AG09309 (cell line): Measurements from ENCODE around the gene PLEKHA4.
"Not testable (repeated sequence)": the region's sequence is repeated elsewhere in the genome, so short reads cannot be mapped to it uniquely, and the experiment has no call there.

Experiments used
- DNase-seq: peaks from one replicate; pipeline ENCODE4 v3.0.0-alpha.2; 2010; ENCODE audit warnings: low read depth
- H3K4me3 ChIP-seq: 2 replicates; pipeline ENCODE4 v1.5.1; 2011; ENCODE audit warnings: mild to moderate bottlenecking, low read depth, low read length, moderate library complexity; ENCODE audit not compliant: control insufficient read depth
- TF ChIP-seq, protein P1 (sequence below): IDR thresholded peaks from 2 replicates; pipeline ENCODE4 v1.5.1; 2011; ENCODE audit warnings: mild to moderate bottlenecking, low read depth, low read length, inconsistent platforms; ENCODE audit not compliant: insufficient read depth, control insufficient read depth; ENCODE audit errors: missing control alignments

Gene PLEKHA4

DNA sequence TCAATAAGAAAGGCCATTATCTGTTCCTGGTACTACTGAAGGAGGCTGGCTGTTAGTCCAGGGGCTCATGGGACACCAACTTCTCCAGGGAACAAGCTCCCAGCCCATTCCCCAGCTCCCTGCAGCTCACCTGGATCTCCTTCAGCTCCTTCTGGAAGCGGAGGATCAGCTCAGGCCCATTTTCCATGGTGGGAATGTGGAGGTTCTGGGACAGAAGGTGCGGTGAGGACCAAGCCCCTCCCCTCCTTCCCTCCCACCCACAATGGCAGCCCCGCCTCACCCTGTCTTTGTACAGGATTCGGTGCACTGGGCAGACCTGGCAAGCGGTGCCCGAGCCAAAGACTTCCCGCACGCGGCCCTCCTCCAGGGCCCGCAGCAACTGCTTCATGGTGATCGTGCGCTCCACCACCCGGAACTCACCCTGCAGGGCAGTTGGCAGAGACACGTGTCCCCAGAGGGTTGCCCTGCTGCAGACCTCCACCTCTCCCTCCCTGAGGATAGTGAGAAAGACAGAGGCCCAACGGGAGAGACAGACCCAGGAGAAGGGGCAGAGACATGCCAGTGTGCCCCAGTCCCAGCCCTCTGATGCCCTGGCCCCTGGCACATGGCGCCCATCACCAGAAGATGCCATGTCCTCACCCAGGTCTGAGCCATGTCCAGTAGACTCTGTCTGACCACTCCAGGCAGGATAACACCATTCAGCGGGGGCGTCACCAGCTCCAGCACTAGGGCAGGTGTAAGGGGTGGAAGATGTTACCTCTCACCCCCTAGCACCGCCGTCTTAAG lies 71.9 kb downstream of the PLEKHA4 start:
- no peak for DNase-seq
- TF ChIP-seq, protein P1, sequence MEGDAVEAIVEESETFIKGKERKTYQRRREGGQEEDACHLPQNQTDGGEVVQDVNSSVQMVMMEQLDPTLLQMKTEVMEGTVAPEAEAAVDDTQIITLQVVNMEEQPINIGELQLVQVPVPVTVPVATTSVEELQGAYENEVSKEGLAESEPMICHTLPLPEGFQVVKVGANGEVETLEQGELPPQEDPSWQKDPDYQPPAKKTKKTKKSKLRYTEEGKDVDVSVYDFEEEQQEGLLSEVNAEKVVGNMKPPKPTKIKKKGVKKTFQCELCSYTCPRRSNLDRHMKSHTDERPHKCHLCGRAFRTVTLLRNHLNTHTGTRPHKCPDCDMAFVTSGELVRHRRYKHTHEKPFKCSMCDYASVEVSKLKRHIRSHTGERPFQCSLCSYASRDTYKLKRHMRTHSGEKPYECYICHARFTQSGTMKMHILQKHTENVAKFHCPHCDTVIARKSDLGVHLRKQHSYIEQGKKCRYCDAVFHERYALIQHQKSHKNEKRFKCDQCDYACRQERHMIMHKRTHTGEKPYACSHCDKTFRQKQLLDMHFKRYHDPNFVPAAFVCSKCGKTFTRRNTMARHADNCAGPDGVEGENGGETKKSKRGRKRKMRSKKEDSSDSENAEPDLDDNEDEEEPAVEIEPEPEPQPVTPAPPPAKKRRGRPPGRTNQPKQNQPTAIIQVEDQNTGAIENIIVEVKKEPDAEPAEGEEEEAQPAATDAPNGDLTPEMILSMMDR, result no peak

DNA sequence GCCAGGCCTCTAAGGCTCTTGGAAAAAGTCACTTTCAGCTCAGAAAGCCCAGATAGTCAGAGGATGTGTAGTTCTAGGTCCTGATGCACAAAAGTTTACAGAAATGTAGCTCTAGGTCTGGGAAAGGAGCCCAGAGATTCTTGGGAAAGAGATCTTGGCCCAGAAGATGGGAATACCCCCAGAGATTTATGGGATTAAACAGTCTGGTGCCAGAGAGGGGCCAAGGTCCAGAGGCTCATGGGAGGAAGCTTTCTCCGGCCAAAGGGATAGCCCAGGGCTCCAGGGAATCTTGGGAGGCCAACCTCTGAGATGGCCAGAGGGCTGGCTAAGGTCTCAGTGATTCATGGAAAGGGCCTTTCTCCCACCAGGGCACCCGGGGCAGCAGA lies 72.7 kb downstream of the PLEKHA4 start:
- TF ChIP-seq, protein P1, result no peak
- H3K4me3 ChIP-seq, result no peak overlapping the region
- peak; percentile 42 for DNase-seq

More for the DNA sequence above, 71.9 kb downstream of the PLEKHA4 start:
- H3K4me3 ChIP-seq, result no peak overlapping the region

DNA sequence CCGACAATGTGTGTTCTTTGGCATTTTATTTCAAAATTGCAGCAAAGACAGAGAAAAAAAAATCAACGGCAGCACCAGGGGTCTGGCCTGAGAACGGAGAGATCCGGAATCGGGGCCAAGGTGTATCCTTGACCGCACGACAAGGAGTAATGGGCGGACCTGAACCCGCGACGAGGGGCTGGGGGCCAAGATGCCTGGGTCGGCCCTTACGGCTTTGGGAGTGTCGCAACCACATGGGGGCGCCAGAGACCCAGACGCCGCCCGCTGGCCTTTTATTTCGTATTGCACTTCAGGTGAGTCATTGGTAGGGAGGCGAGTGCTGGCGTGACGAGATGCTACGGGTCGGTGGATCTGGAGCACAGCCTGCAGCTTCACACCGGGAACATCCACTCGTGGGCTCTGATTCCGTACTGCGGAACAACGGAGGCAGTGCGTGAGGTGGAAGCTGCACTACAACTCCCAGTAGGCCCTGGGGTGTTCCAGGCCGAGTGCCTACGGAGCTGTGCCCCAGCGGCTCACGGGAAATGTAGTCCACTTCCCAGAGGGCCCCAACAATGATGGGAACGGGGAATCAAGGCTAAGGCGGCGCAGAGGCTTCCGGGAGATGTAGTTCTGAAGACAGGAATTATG lies 73.2 kb downstream of the PLEKHA4 start:
- peak; percentile 71 for DNase-seq
- TF ChIP-seq, protein P1, result peak; percentile 96
- H3K4me3 ChIP-seq, result peak overlapping the region; percentile 52

DNA sequence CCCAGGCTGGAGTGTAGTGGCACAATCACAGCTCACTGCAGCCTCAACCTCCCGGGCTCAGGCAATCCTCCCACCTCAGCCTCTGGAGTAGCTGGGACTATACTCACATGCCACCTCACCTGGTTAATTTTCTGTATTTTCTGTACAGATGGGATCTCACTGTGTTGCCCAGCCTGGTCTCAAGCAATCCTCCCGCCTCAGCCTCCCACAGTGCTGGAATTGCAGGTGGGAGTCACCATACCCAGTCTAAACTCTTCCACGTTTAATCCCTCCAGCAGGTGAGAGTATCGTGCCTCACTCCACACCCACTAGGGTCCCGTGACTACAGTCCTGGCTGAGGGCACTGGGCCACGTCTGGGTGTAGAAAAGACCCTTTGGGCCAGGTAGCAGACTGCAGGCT lies 74.1 kb downstream of the PLEKHA4 start:
- no peak overlapping the region for H3K4me3 ChIP-seq
- DNase-seq, result no peak
- TF ChIP-seq, protein P1, result no peak

DNA sequence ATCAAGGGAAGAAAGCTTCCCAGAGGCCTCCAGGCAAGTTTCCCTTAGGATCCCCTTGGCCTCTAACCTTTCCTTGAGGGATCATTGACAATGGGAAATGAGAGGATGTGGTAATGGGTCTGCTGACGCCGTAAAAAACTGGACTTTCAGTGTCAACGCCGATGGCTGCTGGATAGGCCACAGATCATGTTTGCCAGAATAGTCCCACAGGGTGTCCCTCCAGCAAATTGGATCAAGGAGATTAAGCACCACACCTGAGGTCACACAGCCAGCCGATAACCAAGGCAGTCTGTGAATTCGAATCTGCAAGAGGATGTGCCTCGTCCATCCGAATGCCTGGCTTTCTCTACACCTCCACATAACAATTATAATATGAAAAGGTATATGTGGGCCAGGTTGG lies 75.1 kb downstream of the PLEKHA4 start:
- H3K4me3 ChIP-seq, result no peak overlapping the region
- DNase-seq, result no peak
- TF ChIP-seq, protein P1, result no peak

DNA sequence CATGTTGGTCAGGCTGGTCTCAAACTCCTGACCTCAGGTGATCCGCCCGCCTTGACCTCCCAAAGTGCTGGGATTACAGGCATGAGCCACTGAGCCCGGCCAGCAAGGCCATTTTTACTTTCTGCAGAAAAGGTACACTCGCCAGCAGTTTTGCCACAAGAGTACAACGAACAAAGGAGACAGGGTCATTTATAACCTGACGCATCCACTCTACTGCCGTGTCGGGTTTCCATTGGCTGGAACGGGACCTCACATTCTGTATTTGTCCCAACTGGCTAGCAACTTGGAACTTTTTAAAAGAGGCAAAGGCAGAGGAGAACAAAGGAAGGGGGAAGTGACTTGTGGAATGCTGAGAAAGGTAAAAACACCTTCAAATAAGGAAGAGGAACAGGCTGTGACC lies 81.1 kb downstream of the PLEKHA4 start:
- not testable (repeated sequence) for DNase-seq, H3K4me3 ChIP-seq
